Thyroid gland (tissue), 4 donors: ENCODE measurements around the gene DPY19L1. TPM values are rescaled to one million over a fixed set of nuclear protein-coding genes. Genes with fewer than 3 reads are reported as not detected.
A peak's percentile ranks its signal among the peaks of the same experiment; 100 is the strongest.
"Not testable (repeated sequence)": the region's sequence is repeated elsewhere in the genome, so short reads cannot be mapped to it uniquely, and the experiment has no call there.

Source experiments
- DNase-seq, 2 donors: peaks; one replicate each; pipeline ENCODE4 v3.0.0-alpha.2; 2019
- H3K27ac ChIP-seq, 3 donors: fragments of 200-600 bp; sonication (generic); 1 replicate in 2 of 3; 2 replicates in 1 of 3; pipeline ENCODE4 v1.5.1; 2016 to 2019; ENCODE audit warnings: mild to moderate bottlenecking in 1 of 3, moderate library complexity in 1 of 3
- H3K27me3 ChIP-seq: fragments of 200-600 bp; sonication (generic); one replicate; pipeline ENCODE4 v1.5.1; 2019
- H3K36me3 ChIP-seq, 2 donors: fragments of 200-600 bp; sonication (generic); one replicate each; pipeline ENCODE4 v1.5.1; 2016 to 2019
- H3K4me1 ChIP-seq, 2 donors: fragments of 200-600 bp; sonication (generic); one replicate each; pipeline ENCODE4 v1.5.1; 2017 to 2019
- H3K4me3 ChIP-seq, 3 donors: fragments of 200-600 bp; sonication (generic); replicated peaks in 1 of 3; 1 replicate in 2 of 3; 2 replicates in 1 of 3; pipeline ENCODE4 v1.5.1; 2016; ENCODE audit warnings: mild to moderate bottlenecking in 1 of 3
- H3K9me3 ChIP-seq: fragments of 200-600 bp; sonication (generic); one replicate; pipeline ENCODE4 v1.5.1; 2017
- POLR2A ChIP-seq, 2 donors: fragments of 450-650 bp; IDR thresholded peaks; one replicate each; pipeline ENCODE4 v1.6.1; 2017; ENCODE audit warnings: antibody characterized with exemption in 2 of 2, mild to moderate bottlenecking in 2 of 2, moderate library complexity in 1 of 2
- WGBS, 2 donors: methylation state at CpG; one replicate each; pipeline ENCODE4 v1.1.5; 2017; 5-methylcytosine and 5-hydroxymethylcytosine counted together
- intact Hi-C: fragments of 100-400 bp; cut with DNase I; formaldehyde crosslinking; loops from one replicate; pipeline ENCODE4 v1.15.1; 2023
- total RNA-seq, 4 donors: library from RNA; depleted of rRNA; stranded (reverse); fragments of >200 nt; gene quantifications; one replicate each; pipeline ENCODE4 v1.2.3, GENCODE V29; 2016
- TF ChIP-seq, protein P1 (sequence below), 6 experiments: fragments of 200-600 bp in 3 of 6; fragments of 450-650 bp in 3 of 6; sonication (generic) in 3 of 6; IDR thresholded peaks; one replicate each; pipeline ENCODE4 v1.5.1; 2016 to 2019; ENCODE audit warnings: antibody characterized with exemption in 6 of 6, mild to moderate bottlenecking in 2 of 6, inconsistent platforms in 1 of 6, moderate library complexity in 1 of 6

The DPY19L1 gene
- total RNA-seq, 4 donors from 2014 or later = 14.0 to 50.3 (median 15.0) TPM

DNA sequence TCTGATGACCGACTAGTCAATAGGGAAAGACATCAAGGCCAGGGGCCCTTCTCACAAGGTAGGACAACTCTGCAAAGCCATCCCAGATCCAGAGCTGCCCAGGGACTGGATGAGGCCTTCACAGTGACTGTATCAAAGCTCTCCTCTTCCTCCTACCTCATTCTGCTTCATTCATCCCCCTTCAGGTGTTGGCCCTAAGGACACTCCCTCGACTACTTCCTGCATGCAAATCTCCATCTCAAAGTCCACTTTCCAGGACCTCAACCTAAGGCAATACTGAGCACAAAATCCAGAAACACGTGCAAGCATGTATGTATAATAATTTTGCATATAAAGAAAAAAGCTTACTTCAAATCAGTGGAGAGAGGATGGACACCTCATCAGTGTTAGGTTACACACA, 25.1 kb downstream of the DPY19L1 start:
- 96 to 99% methylated on average over 3 of the region's 3 CpGs for WGBS, 2 donors
- Histone ChIP-seq H3K27me3 (no peaks in the 10 kb centered on the region), H3K4me1 (no peaks in the 10 kb centered on the region), H3K36me3 (peaks cover 0 to 4% of the 10 kb centered on the region in 2 donors), H3K27ac (no peak overlapping the region), H3K9me3 (no peaks in the 10 kb centered on the region), H3K4me3 (no peak overlapping the region)
- no peak for DNase-seq
- intact Hi-C loops = no loop called here
- TF ChIP-seq, protein P1, sequence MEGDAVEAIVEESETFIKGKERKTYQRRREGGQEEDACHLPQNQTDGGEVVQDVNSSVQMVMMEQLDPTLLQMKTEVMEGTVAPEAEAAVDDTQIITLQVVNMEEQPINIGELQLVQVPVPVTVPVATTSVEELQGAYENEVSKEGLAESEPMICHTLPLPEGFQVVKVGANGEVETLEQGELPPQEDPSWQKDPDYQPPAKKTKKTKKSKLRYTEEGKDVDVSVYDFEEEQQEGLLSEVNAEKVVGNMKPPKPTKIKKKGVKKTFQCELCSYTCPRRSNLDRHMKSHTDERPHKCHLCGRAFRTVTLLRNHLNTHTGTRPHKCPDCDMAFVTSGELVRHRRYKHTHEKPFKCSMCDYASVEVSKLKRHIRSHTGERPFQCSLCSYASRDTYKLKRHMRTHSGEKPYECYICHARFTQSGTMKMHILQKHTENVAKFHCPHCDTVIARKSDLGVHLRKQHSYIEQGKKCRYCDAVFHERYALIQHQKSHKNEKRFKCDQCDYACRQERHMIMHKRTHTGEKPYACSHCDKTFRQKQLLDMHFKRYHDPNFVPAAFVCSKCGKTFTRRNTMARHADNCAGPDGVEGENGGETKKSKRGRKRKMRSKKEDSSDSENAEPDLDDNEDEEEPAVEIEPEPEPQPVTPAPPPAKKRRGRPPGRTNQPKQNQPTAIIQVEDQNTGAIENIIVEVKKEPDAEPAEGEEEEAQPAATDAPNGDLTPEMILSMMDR (IDR thresholded peaks at IDR 0.05) = no peak
- no peak for TF ChIP-seq POLR2A (IDR thresholded peaks at IDR 0.05)

DNA sequence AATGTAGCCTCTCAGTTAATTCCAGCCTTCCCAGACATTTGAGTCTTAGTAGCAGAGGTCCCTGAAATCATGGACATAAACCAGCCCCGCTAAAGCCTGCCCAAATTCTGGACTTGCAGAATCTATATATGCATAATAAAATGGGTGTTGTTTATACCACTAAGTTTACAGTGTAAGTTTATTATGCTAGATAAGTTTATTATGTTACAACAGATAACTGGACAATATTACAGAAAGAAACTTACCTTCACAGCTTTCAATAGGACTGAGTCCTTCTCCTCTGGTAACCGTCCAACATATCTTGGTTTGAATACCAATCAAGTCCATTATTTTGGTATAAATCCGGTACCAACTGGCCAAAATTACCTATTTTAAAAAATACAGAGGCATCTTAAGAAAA, 26.2 kb downstream of the DPY19L1 start:
- Histone ChIP-seq H3K4me1 (no peaks in the 10 kb centered on the region), H3K27ac (no peak overlapping the region), H3K9me3 (no peaks in the 10 kb centered on the region), H3K4me3 (no peak overlapping the region), H3K36me3 (peaks cover 0 to 4% of the 10 kb centered on the region in 2 donors), H3K27me3 (no peaks in the 10 kb centered on the region)
- no peak for TF ChIP-seq POLR2A (IDR thresholded peaks at IDR 0.05)
- TF ChIP-seq, protein P1 (IDR thresholded peaks at IDR 0.05) = no peak
- intact Hi-C loops = no loop called here
- 94 to 96% methylated on average over 3 of the region's 3 CpGs for WGBS, 2 donors
- DNase-seq = no peak

DNA sequence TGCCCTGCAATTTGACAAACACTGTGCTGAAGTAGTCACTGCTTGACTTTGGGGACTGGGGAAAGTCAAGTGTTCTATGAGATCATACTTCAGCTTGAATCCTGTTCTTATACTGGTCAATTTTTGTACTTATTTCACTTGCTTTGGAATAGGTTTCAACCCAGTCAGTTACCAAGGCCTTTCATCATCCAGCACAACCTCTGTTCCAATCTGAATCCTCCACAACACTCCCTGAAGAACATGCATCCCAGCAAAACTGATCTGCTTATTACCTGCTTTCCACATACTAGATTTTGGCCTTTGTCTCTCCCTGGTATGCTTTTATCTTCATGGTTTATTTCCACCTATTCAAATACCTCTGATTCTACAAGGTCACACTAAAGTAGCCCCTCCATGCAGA, 29.5 kb downstream of the DPY19L1 start:
- no peaks in the 10 kb centered on the region for H3K27me3 ChIP-seq
- H3K4me3 ChIP-seq = no peak overlapping the region
- H3K4me1 ChIP-seq = peaks cover 6% of the 10 kb centered on the region in 2 donors
- DNase-seq = no peak
- intact Hi-C loops = no loop called here
- TF ChIP-seq, protein P1 (IDR thresholded peaks at IDR 0.05) = no peak
- TF ChIP-seq POLR2A (IDR thresholded peaks at IDR 0.05) = no peak
- no peak overlapping the region for H3K27ac ChIP-seq
- peaks cover 0 to 4% of the 10 kb centered on the region in 2 donors for H3K36me3 ChIP-seq
- H3K9me3 ChIP-seq = no peaks in the 10 kb centered on the region

DNA sequence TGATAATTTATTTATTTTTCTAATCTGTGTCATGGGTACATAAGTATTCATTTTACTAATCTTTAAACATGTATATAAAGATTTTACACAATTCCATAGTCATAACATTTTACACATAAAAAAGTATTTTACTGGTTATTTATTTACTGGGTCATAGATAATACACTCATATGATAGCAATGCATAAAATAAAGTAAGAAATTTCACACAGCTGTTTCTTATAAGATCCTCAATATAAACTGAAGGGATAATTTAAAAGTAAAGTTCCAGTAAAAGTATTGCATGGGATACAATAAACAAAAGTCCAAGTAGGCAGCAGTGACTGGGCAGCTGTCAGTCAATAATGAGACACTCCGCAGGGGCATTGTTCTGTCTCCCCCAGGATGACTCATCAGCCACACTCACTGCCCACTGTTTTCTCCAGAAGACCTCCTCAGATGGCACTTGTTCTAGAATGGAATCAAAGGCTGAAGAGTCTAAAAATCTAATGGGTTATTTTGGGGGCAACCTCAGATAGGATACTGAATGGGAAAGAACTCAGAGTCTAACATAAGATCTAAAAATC, 32.7 kb downstream of the DPY19L1 start:
- peak overlapping the region in 1 of 3 donors; percentile 48 for H3K27ac ChIP-seq
- no peaks in the 10 kb centered on the region for H3K36me3 ChIP-seq
- no peak overlapping the region for H3K4me3 ChIP-seq
- no peaks in the 10 kb centered on the region for H3K27me3 ChIP-seq
- TF ChIP-seq POLR2A (IDR thresholded peaks at IDR 0.05) = no peak
- TF ChIP-seq, protein P1 (IDR thresholded peaks at IDR 0.05) = no peak
- no peak for DNase-seq
- WGBS, 2 donors = 94% methylated on average over 1 of the region's 1 CpG
- intact Hi-C loops = no loop called here
- H3K4me1 ChIP-seq = peaks cover 6% of the 10 kb centered on the region in 2 donors
- no peaks in the 10 kb centered on the region for H3K9me3 ChIP-seq

DNA sequence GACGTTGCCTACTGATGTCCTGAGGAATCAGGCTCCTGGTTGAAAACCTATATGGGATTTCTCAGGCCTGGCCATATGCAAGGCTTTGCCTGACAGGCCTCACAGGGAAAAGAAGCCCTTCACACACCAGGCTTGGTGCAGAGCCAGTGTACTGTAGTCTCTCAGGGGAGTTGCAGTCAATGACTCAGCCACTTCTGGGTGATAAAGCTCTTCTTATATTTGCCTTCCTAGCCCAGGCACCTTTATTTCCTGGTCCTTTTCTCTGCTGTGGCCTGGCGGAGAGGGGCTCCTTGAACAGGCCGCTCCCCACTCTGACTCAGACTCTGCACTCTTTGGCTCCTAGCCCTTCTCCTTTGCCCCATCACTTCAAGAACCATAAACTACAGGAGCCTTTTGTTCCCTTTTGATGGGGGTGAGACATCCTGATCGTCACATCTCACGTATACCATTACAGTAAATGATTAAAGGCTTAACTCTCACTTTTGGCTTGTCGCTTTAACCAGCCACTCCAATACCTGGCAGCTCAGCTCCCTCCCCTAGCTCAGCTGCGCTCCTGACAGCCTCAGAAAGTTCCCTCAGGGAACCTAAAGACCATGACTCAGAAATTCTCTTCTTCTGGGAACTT, 33.5 kb downstream of the DPY19L1 start:
- no peaks in the 10 kb centered on the region for H3K36me3 ChIP-seq
- DNase-seq = peak; percentile 78 to 86
- no peak overlapping the region for H3K4me3 ChIP-seq
- H3K27ac ChIP-seq = peak overlapping the region; percentile 48 to 81 (median 56)
- H3K27me3 ChIP-seq = no peaks in the 10 kb centered on the region
- TF ChIP-seq POLR2A (IDR thresholded peaks at IDR 0.05) = no peak
- TF ChIP-seq, protein P1 (IDR thresholded peaks at IDR 0.05) = no peak
- WGBS, 2 donors = 44 to 74% methylated on average over 7 of the region's 7 CpGs
- intact Hi-C loops = no loop called here
- H3K4me1 ChIP-seq = peaks cover 6% of the 10 kb centered on the region in 2 donors
- H3K9me3 ChIP-seq = no peaks in the 10 kb centered on the region

DNA sequence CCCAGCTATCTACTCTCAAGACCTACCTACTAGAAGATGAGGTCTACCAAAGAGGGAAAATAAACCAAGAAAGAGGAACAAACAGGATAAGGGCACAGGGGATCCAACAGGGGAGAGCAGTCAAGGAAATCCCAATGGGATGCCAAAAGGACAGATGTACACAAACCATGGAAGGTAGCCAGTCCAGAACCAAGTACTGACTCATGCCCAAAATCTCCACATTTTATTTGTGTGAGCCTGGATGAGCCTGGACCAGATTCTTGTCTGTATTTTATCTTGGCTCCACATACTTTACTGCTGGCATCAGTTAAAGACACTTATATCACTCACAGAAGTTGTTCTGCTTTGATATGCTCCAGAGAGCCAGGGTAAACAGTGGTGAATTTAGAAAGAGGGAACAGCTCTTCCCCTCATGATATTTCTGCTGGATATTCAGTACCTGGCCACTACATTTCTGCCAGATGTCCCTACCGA, 34.1 kb downstream of the DPY19L1 start:
- peak overlapping the region; percentile 48 to 81 (median 56) for H3K27ac ChIP-seq
- H3K27me3 ChIP-seq, H3K36me3 ChIP-seq, H3K4me3 ChIP-seq, H3K4me1 ChIP-seq, H3K9me3 ChIP-seq, intact Hi-C loops: not testable (repeated sequence)
- 33 to 55% methylated on average over 1 of the region's 1 CpG for WGBS, 2 donors
- DNase-seq = peak in 1 of 2 donors; percentile 8

DNA sequence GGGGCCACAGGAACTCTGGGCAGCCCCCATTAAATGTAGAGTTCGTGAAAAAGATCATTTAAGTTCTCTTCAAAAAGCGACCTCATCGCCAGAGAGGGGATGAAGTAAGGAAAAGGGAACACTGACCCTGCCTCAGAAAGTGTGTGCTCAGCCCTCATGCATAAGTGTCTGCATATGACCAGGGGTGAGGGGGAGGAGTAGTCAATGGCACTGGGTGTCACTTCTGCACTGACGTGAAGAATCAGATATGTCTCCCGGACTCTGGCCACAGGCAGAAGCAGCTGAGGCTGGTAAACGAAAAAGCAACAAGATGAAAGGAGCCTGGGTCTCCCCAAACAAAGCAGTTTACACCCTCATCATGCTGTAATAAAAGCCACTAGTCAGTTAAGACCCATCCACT, 39.0 kb downstream of the DPY19L1 start:
- H3K27me3 ChIP-seq, H3K9me3 ChIP-seq, H3K4me3 ChIP-seq, H3K27ac ChIP-seq, H3K4me1 ChIP-seq, intact Hi-C loops, H3K36me3 ChIP-seq, DNase-seq: not testable (repeated sequence)
- 89 to 92% methylated on average over 6 of the region's 6 CpGs for WGBS, 2 donors
